HEK293T (cell line): ENCODE measurements around the gene PIGZ.

Source experiments
- ARNT ChIP-seq: fragments of 450-650 bp; IDR thresholded peaks from 2 replicates; pipeline ENCODE4 v1.6.1; 2017; ENCODE audit warnings: mild to moderate bottlenecking
- BHLHE40 ChIP-seq: fragments of 450-650 bp; IDR thresholded peaks from 2 replicates; pipeline ENCODE4 v1.6.1; 2016; ENCODE audit warnings: mild to moderate bottlenecking, moderate library complexity, borderline replicate concordance
- ELF4 ChIP-seq: fragments of 450-650 bp; IDR thresholded peaks from 2 replicates; pipeline ENCODE4 v1.6.1; 2017; ENCODE audit warnings: antibody characterized with exemption
- FOXA1 ChIP-seq: fragments of 450-650 bp; IDR thresholded peaks from 2 replicates; pipeline ENCODE4 v1.6.1; 2016; ENCODE audit warnings: mild to moderate bottlenecking
- FOXK2 ChIP-seq: fragments of 450-650 bp; IDR thresholded peaks from 2 replicates; pipeline ENCODE4 v1.6.1; 2016; ENCODE audit warnings: mild to moderate bottlenecking
- SP1 ChIP-seq: fragments of 450-650 bp; IDR thresholded peaks from 2 replicates; pipeline ENCODE4 v1.6.1; 2017
- TF ChIP-seq, protein P1 (sequence below): fragments of 450-650 bp; IDR thresholded peaks from 2 replicates; pipeline ENCODE4 v1.6.1; 2016

DNA sequence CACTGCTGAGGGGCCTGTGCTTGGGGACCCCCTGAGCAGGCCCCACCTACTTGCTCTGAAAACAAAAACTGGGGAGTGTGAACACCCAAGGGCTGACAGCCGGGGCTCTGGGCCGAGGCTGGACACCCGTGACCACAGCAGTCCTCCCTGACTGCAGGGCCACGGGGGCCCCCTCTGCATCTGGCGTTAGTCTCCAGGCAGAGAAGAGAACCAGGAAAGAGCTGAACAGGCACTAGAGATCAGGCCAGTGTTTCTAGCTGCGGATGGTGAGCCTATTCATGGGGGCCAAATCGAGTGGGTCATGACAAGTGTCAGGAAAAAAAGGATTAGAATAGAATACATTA lies 43.9 kb upstream of the PIGZ start:
- TF ChIP-seq FOXK2, result no peak
- no peak for TF ChIP-seq ELF4
- no peak for TF ChIP-seq FOXA1
- TF ChIP-seq SP1, result no peak
- no peak for TF ChIP-seq BHLHE40
- TF ChIP-seq ARNT, result no peak
- TF ChIP-seq, protein P1, sequence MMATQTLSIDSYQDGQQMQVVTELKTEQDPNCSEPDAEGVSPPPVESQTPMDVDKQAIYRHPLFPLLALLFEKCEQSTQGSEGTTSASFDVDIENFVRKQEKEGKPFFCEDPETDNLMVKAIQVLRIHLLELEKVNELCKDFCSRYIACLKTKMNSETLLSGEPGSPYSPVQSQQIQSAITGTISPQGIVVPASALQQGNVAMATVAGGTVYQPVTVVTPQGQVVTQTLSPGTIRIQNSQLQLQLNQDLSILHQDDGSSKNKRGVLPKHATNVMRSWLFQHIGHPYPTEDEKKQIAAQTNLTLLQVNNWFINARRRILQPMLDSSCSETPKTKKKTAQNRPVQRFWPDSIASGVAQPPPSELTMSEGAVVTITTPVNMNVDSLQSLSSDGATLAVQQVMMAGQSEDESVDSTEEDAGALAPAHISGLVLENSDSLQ, result no peak
